ENCODE data around the gene BLNK. TPM values are rescaled to one million over a fixed set of nuclear protein-coding genes. Genes with fewer than 3 reads are reported as not detected.

Gene BLNK
- total RNA-seq, 1 donor = not detected

DNA sequence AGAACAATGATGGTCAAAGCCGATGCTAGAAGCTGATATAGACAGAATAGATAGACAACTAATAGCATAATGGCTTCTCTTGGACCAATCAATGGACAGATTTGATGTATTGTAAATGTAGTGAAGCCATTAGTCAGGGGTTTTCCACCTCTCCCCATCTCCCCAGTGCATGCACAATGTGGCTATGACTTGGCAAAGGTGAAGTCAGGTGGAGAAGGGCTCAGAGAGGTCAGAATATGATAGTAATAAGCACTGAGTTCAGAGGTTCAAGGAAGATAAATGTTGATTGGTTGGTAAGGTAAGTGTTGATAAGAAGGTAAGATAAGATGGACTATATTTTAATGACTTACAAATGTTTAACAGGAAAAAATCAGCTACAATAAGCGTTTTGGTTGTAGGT is 28.5 kb downstream of the BLNK start:
- TF ChIP-seq, protein P1, sequence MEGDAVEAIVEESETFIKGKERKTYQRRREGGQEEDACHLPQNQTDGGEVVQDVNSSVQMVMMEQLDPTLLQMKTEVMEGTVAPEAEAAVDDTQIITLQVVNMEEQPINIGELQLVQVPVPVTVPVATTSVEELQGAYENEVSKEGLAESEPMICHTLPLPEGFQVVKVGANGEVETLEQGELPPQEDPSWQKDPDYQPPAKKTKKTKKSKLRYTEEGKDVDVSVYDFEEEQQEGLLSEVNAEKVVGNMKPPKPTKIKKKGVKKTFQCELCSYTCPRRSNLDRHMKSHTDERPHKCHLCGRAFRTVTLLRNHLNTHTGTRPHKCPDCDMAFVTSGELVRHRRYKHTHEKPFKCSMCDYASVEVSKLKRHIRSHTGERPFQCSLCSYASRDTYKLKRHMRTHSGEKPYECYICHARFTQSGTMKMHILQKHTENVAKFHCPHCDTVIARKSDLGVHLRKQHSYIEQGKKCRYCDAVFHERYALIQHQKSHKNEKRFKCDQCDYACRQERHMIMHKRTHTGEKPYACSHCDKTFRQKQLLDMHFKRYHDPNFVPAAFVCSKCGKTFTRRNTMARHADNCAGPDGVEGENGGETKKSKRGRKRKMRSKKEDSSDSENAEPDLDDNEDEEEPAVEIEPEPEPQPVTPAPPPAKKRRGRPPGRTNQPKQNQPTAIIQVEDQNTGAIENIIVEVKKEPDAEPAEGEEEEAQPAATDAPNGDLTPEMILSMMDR (IDR thresholded peaks at IDR 0.05; ENCODE audit: insufficient read depth, low read depth, low read length) = no peak
- no peak overlapping the region for H3K4me3 ChIP-seq (ENCODE audit: low read depth, low read length)
- DNase-seq (ENCODE audit: low read depth) = no peak

DNA sequence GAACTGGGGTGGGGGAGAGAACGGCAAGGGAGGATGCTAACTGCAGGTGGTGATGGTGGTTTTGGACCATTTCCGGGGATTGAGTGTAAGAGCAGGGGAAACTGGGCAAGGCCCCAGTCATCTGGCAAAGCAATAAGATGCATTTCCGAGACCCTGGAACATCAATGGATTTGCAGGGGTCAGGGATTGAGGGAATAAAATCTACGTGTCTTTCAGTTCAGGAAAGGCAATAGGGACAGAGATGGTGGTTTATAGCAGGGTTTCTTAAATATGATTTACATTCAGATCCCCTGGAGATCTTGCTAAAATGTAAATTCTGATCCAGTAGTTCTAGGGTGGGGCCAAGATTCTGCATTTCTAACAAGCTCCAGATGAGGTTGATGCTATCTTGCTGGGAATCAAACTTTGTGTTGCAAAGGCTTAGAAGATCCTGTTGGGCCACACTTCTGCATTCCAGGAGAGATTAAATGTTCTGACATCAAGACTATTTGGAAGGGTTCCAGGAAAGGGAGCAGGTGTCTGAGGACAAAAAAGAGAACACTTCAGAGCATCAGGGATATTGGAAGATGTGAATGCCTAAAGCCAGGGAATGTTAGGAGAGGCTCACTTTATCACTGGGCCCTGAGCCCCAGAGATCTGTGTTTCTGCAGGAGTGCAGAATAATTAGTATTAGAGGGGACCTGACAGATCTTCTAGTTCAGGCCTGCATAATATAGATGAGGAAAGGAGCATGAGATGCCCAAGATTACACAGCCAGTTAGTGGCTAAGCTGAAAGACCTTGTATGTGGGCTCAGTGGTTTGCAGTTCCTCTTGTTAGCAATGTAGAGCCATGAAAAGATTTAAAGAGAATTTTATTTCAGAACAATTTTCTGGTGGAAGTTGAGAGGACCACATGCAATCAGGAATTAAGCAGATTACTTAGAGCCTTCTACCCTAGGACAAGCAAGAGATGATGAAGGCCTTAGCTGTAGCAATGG is 32.4 kb downstream of the BLNK start:
- no peak for DNase-seq (ENCODE audit: low read depth)
- TF ChIP-seq, protein P1 (IDR thresholded peaks at IDR 0.05; ENCODE audit: insufficient read depth, low read depth, low read length) = no peak
- H3K4me3 ChIP-seq (ENCODE audit: low read depth, low read length) = no peak overlapping the region

DNA sequence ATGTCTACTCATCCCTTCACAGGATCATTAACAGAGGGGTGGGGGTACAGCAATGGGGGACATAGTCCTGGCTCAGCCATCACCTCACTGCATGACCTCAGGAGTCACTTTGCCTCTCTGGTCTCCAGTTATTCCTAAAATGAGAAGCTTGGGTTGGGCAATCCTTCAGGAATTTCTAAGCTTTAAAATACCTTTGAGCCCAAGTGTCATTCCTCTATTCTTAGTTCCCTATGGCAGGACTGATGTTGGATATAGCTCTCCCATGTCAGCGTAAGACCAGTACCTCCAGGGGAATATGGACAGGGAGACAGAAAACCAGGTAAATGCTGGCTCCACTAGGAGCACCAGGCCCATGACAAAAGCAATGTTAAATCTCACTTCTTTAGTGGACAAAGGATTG is 34.5 kb downstream of the BLNK start:
- no peak for DNase-seq (ENCODE audit: low read depth)
- H3K4me3 ChIP-seq (ENCODE audit: low read depth, low read length) = no peak overlapping the region
- TF ChIP-seq, protein P1 (IDR thresholded peaks at IDR 0.05; ENCODE audit: insufficient read depth, low read depth, low read length) = no peak

DNA sequence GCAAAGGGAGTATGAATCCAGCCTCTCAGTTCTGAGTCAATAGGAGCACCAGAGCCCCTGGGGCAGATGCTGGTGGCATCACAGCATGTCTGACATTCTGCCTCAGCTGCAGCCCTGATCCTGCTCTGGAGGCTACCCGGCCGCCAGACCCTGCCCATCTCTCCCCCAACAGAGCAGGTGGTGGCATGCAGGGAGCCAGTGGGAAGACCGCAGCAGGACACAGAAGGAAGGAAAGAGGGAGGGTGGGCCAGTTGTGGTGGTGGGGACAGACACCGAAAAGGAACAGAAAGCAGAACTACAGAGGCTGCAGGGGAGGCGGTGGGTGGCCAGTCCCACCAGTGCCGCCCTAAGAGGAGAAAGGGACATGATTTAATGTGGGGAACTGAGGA is 35.3 kb downstream of the BLNK start:
- no peak for DNase-seq (ENCODE audit: low read depth)
- TF ChIP-seq, protein P1 (IDR thresholded peaks at IDR 0.05; ENCODE audit: insufficient read depth, low read depth, low read length) = no peak
- no peak overlapping the region for H3K4me3 ChIP-seq (ENCODE audit: low read depth, low read length)

DNA sequence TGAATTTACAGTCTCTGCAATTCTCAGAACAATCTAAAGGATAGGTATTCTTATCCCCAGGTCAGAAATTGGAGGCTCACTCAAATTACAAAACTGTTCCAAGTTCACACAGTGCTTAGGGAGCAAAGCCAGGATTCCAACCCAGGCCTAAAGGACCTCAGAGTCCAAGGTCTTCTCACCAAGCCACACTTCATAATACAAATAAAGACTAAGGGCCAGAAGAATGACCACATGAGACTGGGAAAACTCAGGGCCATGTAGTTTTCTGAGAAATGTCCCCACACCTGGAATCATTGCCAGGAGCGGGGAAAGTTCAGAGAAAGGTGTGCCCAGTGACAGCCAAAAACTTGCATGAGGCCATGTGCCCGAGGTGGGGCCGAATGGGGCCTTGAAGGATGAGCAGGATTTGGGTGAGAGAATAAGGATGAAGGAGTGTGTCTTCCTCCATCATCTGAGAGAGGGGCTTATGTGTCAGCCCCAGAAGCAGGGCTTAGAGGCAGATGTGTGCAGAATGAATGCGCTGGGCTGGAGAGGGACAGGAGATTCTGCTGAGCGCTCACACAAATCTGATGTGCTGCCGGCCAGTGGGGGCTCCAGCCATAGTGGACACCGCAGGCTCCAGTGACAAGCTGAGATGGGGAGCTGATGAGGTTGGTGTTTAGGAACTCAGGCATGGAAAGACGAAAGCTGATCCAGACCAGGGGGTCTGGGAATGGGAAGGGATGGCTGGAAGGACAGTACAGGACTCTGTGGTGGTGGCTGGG is 35.9 kb downstream of the BLNK start:
- no peak for DNase-seq (ENCODE audit: low read depth)
- H3K4me3 ChIP-seq (ENCODE audit: low read depth, low read length) = no peak overlapping the region
- TF ChIP-seq, protein P1 (IDR thresholded peaks at IDR 0.05; ENCODE audit: insufficient read depth, low read depth, low read length) = no peak

DNA sequence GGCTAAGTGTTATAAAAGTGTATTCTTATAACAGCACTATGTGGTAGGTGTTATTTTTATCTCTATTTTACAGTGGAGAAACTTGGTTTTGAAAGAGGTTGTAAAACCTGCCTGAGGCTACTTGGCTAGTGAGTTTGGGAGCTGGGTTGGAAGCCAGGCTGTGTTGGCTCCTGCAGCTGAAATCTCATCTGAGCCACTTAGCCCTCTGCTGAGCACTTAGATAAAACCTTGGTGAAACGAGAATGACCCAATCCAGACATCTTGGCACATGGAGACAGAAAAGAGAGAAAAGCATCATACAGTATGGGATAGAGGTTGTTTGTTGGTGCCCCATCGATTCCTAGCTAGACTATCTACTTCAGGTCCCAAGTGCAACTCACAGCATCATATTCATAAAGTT is 37.4 kb downstream of the BLNK start:
- TF ChIP-seq, protein P1 (IDR thresholded peaks at IDR 0.05; ENCODE audit: insufficient read depth, low read depth, low read length) = no peak
- DNase-seq (ENCODE audit: low read depth) = no peak
- H3K4me3 ChIP-seq (ENCODE audit: low read depth, low read length) = no peak overlapping the region

Measured in fibroblast of villous mesenchyme (primary cell).